ENCODE results near the gene HS3ST3B1.

HS3ST3B1 gene

GRCh38 chr17:14355556-14355955 is 54.7 kb downstream of the HS3ST3B1 start:
- DNase-seq (ENCODE audit: low spot score) = no peak

DNA sequence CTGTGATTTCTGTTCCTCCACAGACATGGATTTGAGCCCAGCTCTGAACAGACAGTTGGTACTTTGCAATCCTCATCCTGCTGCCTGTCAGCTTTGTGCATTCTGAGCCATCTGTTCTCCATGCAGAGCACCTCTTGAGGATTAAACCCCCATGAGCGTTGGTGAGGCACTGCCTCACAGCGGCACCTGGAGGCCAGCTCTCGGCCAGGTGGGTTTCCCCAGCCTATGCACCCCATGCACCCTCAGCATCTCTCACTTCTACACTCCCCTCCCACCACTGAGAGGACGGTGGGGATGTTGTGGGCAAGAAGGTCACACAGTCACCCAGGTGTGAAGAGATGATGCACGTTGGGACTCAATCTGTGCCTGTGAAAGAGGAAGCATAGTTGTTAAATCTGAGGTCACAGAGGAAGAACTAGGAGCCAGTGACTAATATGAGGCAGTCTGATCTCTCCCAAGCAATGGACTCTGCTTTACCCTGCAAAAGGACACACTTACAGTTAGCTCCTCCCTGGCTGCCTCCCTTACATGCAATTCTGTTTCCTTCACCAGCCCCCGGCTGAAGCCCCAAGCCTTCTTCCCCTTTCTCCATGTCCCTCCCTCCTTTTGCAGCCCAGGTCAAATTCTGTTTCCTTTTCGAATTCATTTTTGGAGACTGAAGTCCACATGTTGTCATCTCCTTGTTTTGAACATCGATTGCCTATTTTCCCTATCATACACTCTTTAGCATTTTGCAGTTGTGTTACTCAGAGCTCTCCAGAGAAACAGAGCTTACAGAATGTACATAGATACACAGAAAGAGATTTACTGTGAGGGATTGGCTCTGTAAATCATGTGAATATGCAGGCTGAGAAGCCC is 58.5 kb downstream of the HS3ST3B1 start:
- peak; percentile 63 for DNase-seq (ENCODE audit: low spot score)

GRCh38 chr17:14360856-14361255 is 60.0 kb downstream of the HS3ST3B1 start:
- no peak for DNase-seq (ENCODE audit: low spot score)

DNA sequence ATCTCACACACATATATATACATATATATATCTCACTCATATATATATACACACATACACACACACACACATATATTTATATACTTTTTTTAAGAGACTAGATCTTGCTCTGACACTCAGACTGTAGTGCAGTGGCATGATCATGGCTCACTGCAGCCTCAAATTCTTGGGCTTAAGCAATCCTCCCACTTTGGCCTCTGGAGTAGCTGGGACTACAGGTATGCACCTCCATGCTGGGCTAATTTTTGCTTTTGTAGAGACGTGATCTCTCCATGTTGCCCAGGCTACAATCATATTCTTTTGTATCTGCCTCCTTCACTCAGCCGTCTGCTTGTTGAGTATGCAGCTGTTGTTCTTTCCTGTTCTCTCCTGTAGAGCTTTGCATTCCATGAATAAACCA is 60.6 kb downstream of the HS3ST3B1 start:
- DNase-seq (ENCODE audit: low spot score) = no peak

DNA sequence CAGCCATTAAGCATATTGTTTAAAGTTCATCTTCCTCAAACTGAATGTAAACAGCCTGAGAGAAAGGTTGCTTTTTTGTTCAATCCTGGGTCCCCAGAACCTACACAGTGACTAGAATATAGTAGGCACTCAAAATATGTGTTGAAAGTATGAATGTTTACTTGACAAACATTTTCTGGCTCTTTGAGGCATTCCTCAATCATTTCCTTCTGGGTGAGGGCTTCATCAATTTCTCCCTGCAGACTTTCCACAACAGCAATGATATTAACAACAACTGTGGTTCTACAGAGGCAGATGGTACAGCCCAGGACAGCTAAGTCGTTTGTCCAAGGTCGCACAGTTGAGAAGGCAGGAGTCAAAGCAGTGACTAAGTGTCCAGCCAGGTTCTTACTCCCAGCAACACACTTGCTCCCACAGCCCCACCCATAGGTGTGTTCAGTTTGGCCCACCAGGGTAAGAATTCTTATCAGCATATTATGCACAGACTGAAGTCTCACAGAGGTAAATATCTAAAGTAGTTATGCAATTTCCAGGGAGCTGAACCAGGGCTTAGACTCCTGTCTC is 61.1 kb downstream of the HS3ST3B1 start:
- DNase-seq (ENCODE audit: low spot score) = no peak

DNA sequence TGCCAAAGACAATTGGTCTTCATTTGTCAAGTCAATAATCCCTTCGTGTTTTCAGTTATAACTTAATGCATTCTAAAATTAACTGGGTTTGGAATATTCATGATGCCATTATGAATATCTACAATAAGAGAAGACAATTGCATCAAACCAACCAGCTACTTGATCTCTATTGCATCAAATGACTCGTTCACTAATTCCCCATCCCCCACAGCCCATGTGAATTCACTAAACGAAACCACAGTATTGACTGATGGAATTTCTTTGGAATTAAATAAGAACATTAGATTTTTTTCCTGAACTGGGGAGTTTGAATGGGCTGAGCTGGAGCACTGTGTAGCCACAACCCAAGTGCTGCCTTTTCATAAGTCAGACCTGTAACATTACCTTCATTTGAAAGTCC is 65.3 kb downstream of the HS3ST3B1 start:
- DNase-seq (ENCODE audit: low spot score) = no peak

GRCh38 chr17:14372461-14372860 is 71.6 kb downstream of the HS3ST3B1 start:
- DNase-seq (ENCODE audit: low spot score) = no peak

DNA sequence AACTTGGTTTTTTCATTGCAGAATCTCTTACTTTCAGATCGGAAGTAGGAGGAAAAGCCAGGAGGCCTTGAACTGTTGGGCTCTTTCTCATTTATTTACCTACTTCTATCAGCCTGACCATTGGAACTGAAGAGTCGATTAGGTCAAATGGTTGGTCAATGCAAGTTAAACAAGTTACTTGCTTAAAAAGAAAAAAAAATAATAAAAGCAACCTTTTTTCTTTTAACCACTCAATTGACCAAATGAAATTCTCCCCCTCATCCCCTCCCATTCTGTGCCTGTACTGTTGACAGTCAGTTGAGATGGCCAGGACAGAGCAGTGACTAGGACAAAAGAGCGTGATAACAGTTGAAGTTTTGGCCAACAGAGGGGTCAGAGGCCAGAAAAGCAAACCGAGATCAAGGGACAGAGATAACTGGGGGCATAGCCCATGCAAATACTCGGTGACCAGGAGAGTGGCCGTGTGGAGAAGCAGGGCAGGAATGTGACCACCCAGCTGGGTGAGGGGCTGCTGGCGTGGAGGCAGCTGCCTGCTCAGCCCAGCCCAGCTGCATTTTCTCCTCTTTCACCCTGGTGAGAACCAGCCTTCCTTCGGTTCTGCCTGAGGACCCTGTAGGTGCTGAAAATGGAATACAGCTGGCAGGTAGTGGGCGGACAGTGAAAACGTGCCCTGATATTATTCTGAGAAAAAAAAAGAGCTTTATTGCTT is 72.2 kb downstream of the HS3ST3B1 start:
- no peak for DNase-seq (ENCODE audit: low spot score)

GRCh38 chr17:14373614-14374259 is 72.9 kb downstream of the HS3ST3B1 start:
- no peak for DNase-seq (ENCODE audit: low spot score)

DNA sequence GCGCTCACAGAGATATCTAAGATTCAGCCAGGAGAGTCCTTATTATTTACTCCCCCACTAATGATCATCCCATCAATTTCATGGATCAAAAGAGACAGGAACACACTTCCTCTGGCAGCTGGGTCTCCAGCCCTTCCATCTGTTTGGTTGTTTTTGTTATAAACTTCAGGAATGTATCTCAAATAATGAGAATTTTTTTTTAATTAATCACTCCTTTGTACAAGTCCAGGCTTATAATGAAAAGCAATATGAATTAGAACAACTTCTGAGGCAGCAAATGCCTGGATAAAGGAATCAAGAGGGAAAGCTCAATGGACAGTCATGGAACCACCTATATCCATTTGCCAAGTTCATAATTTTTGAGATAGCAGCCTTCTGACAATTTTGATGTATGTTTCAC is 73.4 kb downstream of the HS3ST3B1 start:
- no peak for DNase-seq (ENCODE audit: low spot score)

GRCh38 chr17:14376666-14377065 is 75.8 kb downstream of the HS3ST3B1 start:
- DNase-seq (ENCODE audit: low spot score) = no peak

GRCh38 chr17:14381606-14382005 is 80.7 kb downstream of the HS3ST3B1 start:
- no peak for DNase-seq (ENCODE audit: low spot score)

DNA sequence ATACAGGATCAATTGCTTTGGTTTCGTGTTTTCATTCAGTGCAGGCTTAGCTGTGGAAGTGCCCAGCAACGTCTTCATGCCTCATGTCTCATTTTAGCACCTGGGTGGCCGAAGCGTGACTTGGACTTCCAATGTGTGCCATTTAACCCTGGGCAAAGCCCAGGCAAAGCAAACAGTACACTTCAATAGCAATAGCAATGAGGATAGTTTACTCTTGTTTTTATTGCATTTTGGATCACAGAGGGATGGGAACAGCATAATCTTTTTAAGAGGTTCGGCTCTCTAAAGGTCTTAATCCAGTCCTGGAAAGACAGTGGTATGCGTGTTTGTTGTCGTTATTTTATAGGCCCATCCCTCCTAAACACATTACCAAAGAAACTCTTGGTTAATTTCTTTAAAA is 86.2 kb downstream of the HS3ST3B1 start:
- no peak for DNase-seq (ENCODE audit: low spot score)

GRCh38 chr17:14389681-14390080 is 88.8 kb downstream of the HS3ST3B1 start:
- DNase-seq (ENCODE audit: low spot score) = no peak

- DNase-seq (ENCODE audit: low spot score) = no peak
Measured at GRCh38 chr17:14393723-14394122, 92.8 kb downstream of the HS3ST3B1 start.

- no peak for DNase-seq (ENCODE audit: low spot score)
Measured at GRCh38 chr17:14395255-14395654, 94.4 kb downstream of the HS3ST3B1 start.

- no peak for DNase-seq (ENCODE audit: low spot score)
Measured at GRCh38 chr17:14396547-14396946, 95.7 kb downstream of the HS3ST3B1 start.

DNA sequence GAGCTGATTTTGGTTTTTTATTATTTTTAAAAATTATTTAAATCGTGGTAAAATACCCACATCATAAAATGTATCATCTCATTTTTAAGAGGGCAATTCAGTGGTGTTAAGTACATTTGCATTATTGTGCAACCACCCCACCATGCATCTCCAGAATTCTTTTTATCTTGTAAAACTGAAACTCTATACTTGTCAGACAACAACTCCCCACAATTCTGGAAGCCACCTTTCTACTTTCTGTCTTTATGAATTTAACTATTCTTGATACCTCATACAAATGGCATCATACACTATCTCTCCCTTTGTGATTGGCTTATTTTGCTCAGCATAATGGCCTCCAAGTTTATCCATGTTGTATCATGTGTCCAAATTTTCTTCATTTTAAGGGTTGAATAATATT is 97.9 kb downstream of the HS3ST3B1 start:
- no peak for DNase-seq (ENCODE audit: low spot score)

Measured in germinal center (tissue), 1 donor.